H1 (cell line): ENCODE measurements around the gene CD96. TPM values are rescaled to one million over a fixed set of nuclear protein-coding genes. Genes with fewer than 3 reads are reported as not detected.

ENCODE experiments used
- SAP30 ChIP-seq: fragments of 300-600 bp; sonication (generic); IDR thresholded peaks from 2 replicates; pipeline ENCODE4 v1.7.1; 2012; ENCODE audit warnings: low read length, moderate library complexity, mild to moderate bottlenecking, inconsistent platforms; ENCODE audit not compliant: insufficient read depth, insufficient replicate concordance
- polyA plus RNA-seq, 7 experiments: library from polyadenylated mRNA; depleted of rRNA in 3 of 7; stranded (reverse) in 5 of 7; unstranded in 2 of 7; fragments of >200 nt in 5 of 7; fragments of 200-250 nt in 2 of 7; gene quantifications; 1 replicate in 5 of 7; 2 replicates in 1 of 7; 4 replicates in 1 of 7; pipeline versions ENCODE4 v1.2.1 to v1.2.3, GENCODE V29; 2011 to 2013; ENCODE audit warnings: missing spikeins in 2 of 7, mixed read lengths in 2 of 7
- total RNA-seq: library from RNA; stranded (reverse); fragmentation: NEBNext Ultra II Directional; extraction: Animal tissue kit (Norgen Biotek cat#: 25700); gene quantifications from 2 replicates; pipeline ENCODE4 v1.2.1, GENCODE V29; 2021

CD96 gene
- total and polyA plus RNA-seq, 2 of the 8 experiments (the other 6 are each of a cell fraction or from before 2014, with no cell fraction given) = not detected

DNA sequence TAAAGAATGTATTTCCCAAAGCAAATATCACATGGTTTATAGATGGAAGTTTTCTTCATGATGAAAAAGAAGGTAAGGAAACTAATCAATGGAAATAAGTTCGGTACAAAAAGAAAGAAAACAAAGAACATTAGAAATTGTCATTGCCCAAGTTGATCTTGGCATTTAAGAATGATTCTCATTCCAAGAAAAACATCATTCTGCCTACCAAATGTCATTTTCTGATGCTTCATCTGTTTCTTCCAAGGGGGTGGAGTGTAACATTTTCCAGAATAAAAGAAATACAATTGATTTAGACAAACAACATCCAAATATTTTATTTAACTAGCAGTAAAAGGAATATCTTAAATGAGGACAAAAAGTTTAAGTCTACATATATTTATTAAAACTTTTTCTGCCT lies 56.1 kb downstream of the CD96 start (continued):
- TF ChIP-seq SAP30 = no peak
- TF ChIP-seq, all 59 proteins: peak for 0
